ENCODE results near the gene OCA2. TPM values are rescaled to one million over a fixed set of nuclear protein-coding genes. Genes with fewer than 3 reads are reported as not detected.

Gene OCA2
- total and polyA plus RNA-seq, 2 of the 8 experiments (the other 6 are each of a cell fraction or from before 2014, with no cell fraction given), result 0.20 TPM

GRCh38 chr15:28079313-28079969 is 19.7 kb downstream of the OCA2 start:
- Histone ChIP-seq H2AK5ac (ENCODE audit: low read depth, low read length) (no peak overlapping the region), H3K27ac (ENCODE audit: low read depth, low read length) (no peak overlapping the region), H4K20me1 (replicated peaks in 1 of 2; ENCODE audit: control insufficient read depth in 1 of 2, insufficient read depth in 2 of 2, low read length in 2 of 2) (no peaks in the 10 kb centered on the region), H3K36me3 (ENCODE audit: control insufficient read depth in 2 of 4, insufficient read depth in 4 of 4, low read length in 3 of 4) (no peaks in the 10 kb centered on the region), H3K23ac (ENCODE audit: insufficient read length) (no peak overlapping the region), H3K23me2 (ENCODE audit: low read depth, low read length) (no peaks in the 10 kb centered on the region), H3K4me2 (ENCODE audit: insufficient read depth in 1 of 2, low read depth in 2 of 2, low read length in 2 of 2) (no peak overlapping the region), H3K4ac (replicated peaks; ENCODE audit: insufficient read length, low read depth, low read length) (no peak overlapping the region), H3K4me3 (ENCODE audit: extremely low read depth in 1 of 4, insufficient read depth in 2 of 4, low read depth in 3 of 4, low read length in 4 of 4) (no peak overlapping the region), H4K5ac (ENCODE audit: insufficient read length, low read depth, low read length) (no peak overlapping the region), H3K79me1 (ENCODE audit: low read depth, low read length) (no peaks in the 10 kb centered on the region), H3K79me2 (ENCODE audit: control insufficient read depth in 1 of 2, insufficient read depth in 2 of 2, low read length in 2 of 2) (no peaks in the 10 kb centered on the region), H2BK5ac (ENCODE audit: low read depth, low read length) (no peak overlapping the region), H2BK120ac (replicated peaks; ENCODE audit: low read depth, low read length) (no peak overlapping the region), H3K9ac (replicated peaks in 1 of 4; ENCODE audit: extremely low read depth in 1 of 4, low read depth in 3 of 4, low read length in 3 of 4) (no peak overlapping the region), H2AFZ (ENCODE audit: low read length) (no peak overlapping the region; the same call in 1 of the 2 replicates), H3K9me3 (ENCODE audit: insufficient read depth in 2 of 2, low read depth in 1 of 2, low read length in 1 of 2) (no peaks in the 10 kb centered on the region; a peak in 1 of 4 replicates), H3K4me1 (replicated peaks in 1 of 4; ENCODE audit: control insufficient read depth in 3 of 4, insufficient read depth in 4 of 4, low read length in 3 of 4) (no peaks in the 10 kb centered on the region; a peak in 1 of 7 replicates), H4K91ac (replicated peaks; ENCODE audit: insufficient read length, low read length) (no peak overlapping the region), H2BK12ac (ENCODE audit: low read depth, low read length) (no peak overlapping the region), H3K18ac (ENCODE audit: extremely low read depth, low read length) (no peak overlapping the region), H3K56ac (replicated peaks; ENCODE audit: insufficient read length, low read depth, low read length) (no peak overlapping the region), H3K14ac (ENCODE audit: insufficient read length) (no peak overlapping the region), H4K8ac (ENCODE audit: extremely low read depth, insufficient read depth, low read length) (no peak overlapping the region), H3K27me3 (replicated peaks in 1 of 4; ENCODE audit: control insufficient read depth in 3 of 4, extremely low read depth in 1 of 4, insufficient read depth in 3 of 4, low read length in 3 of 4) (no peaks in the 10 kb centered on the region), H2BK15ac (ENCODE audit: low read length) (no peak overlapping the region), H2BK20ac (ENCODE audit: low read length) (no peak overlapping the region)
- WGBS, 2 experiments (ENCODE audit: extremely low coverage in 1 of 2, insufficient coverage in 1 of 2, insufficient read length in 1 of 2, insufficient replicate concordance in 2 of 2, low coverage in 1 of 2, low lambda C conversion rate in 2 of 2, missing lambda C conversion rate in 1 of 2), result 85% methylated on average over 9 of the region's 9 CpGs; no CpG with 5 or more reads in 1 of the 2 experiments
- no peak for FAIRE-seq
- CTCF ChIA-PET (ENCODE audit: partially characterized antibody), result interaction anchor here (0.6 to 2.0 kb wide), 4 partner anchors 19 to 372 kb away, joined by 3 to 7 read pairs (median 3); partner anchors contain the start of gene OCA2
- no peak for DNase-seq (ENCODE audit: low read depth in 1 of 2, low spot score in 2 of 2)
- TF ChIP-seq CTCF (IDR thresholded peaks at IDR 0.05; ENCODE audit: control extremely low read depth in 1 of 3, insufficient read depth in 1 of 3, low read depth in 1 of 3, low read length in 3 of 3) (no peak), POU5F1 (IDR thresholded peaks at IDR 0.05; ENCODE audit: low read depth, low read length) (no peak), CHD1 (IDR thresholded peaks at IDR 0.05; ENCODE audit: low read depth, low read length) (no peak), TAF1 (IDR thresholded peaks at IDR 0.05; ENCODE audit: low read depth, low read length) (no peak), POLR2A (IDR thresholded peaks at IDR 0.05; ENCODE audit: control extremely low read depth in 1 of 2, low read depth in 2 of 2, low read length in 2 of 2) (no peak), KDM1A (IDR thresholded peaks at IDR 0.05; ENCODE audit: borderline replicate concordance, low read length) (no peak), SP4 (IDR thresholded peaks at IDR 0.05; ENCODE audit: low read length) (no peak), TAF7 (optimal IDR thresholded peaks at IDR 0.05; ENCODE audit: borderline replicate concordance, low read depth, low read length) (no peak)
- POLR2A ChIA-PET (ENCODE audit: partially characterized antibody), result interaction anchor here (1.1 kb wide), 1 partner anchor 17 kb away, joined by 6 read pairs; no protein-coding TSS in a partner anchor

All from H1 (cell line).